Lower leg skin (tissue), 3 donors: Measurements from ENCODE around the gene NSL1.
"Not testable (repeated sequence)": the region's sequence is repeated elsewhere in the genome, so short reads cannot be mapped to it uniquely, and the experiment has no call there.

ENCODE experiments used
- CTCF ChIP-seq, 3 donors: fragments of 450-650 bp; IDR thresholded peaks; one replicate each; pipeline ENCODE4 v1.5.1; 2016; ENCODE audit warnings: antibody characterized with exemption in 3 of 3, mild to moderate bottlenecking in 3 of 3, moderate library complexity in 2 of 3
- POLR2A ChIP-seq, 2 donors: fragments of 450-650 bp; IDR thresholded peaks; one replicate each; pipeline ENCODE4 v1.6.1; 2016 to 2017; ENCODE audit warnings: antibody characterized with exemption in 2 of 2, mild to moderate bottlenecking in 1 of 2, moderate library complexity in 1 of 2

DNA sequence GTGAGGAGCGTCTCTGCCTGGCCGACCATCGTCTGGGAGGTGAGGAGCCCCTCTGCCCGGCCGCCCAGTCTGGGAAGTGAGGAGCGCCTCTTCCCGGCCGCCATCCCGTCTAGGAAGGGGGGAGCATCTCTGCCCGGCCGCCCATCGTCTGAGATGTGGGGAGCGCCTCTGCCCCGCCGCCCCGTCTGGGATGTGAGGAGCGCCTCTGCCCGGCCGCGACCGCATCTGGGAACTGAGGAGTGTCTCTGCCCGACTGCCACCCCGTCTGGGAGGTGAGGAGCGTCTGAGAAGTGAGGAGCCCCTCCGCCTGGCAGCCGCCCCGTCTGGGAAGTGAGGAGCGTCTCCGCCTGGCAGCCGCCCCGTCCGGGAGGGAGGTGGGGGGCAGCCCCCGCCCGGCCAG lies 66.9 kb downstream of the NSL1 start:
- not testable (repeated sequence) for TF ChIP-seq CTCF, POLR2A (IDR thresholded peaks at IDR 0.05)
